Panc1 (cell line): Measurements from ENCODE around the gene CHAC1. TPM values are rescaled to one million over a fixed set of nuclear protein-coding genes. Genes with fewer than 3 reads are reported as not detected.

Experiments used
- ATAC-seq: fragments of 200-7000 bp; cut with Tn5 transposase; 2 replicates; pipeline ENCODE4 v1.9.1; 2020; ENCODE audit warnings: mild to moderate bottlenecking, moderate library complexity
- BruUV-seq: library from RNA; stranded (reverse); fragments of 400-500 nt; replicated peaks from 2 replicates; lab custom pipeline; 2021; lab: Mats Ljungman, UMichigan
- CTCF ChIA-PET: fragments of 300-600 bp; sonication (Branson Sonifier 250); formaldehyde crosslinking; loops from one replicate; lab custom pipeline; 2022; ENCODE audit warnings: antibody characterized with exemption; lab: Charles Lee
- POLR2A ChIA-PET: fragments of 300-600 bp; sonication (Branson Sonifier 250); formaldehyde crosslinking; loops from one replicate; lab custom pipeline; 2022; ENCODE audit warnings: antibody characterized with exemption; lab: Charles Lee
- DNase-seq: peaks from one replicate; pipeline ENCODE4 v3.0.0-alpha.2; 2010; ENCODE audit warnings: low read depth, low spot score
- H3K27ac ChIP-seq: 2 replicates; pipeline ENCODE4 v1.5.1; 2011; ENCODE audit warnings: mild to moderate bottlenecking, low read length, inconsistent platforms
- H3K27me3 ChIP-seq: fragments of 200-500 bp; sonication (Bioruptor generic); 2 replicates; pipeline ENCODE4 v1.6.0; 2014; ENCODE audit warnings: low read length, inconsistent platforms; ENCODE audit not compliant: control insufficient read depth, insufficient read depth
- H3K36me3 ChIP-seq: fragments of 200-500 bp; sonication (Bioruptor generic); 2 replicates; pipeline ENCODE4 v1.5.1; 2014; ENCODE audit warnings: inconsistent platforms, mild to moderate bottlenecking, low read length, moderate library complexity; ENCODE audit not compliant: control insufficient read depth, insufficient read depth
- H3K4me1 ChIP-seq: 2 replicates; pipeline ENCODE4 v1.5.1; 2011; ENCODE audit warnings: inconsistent platforms, mild to moderate bottlenecking, low read length, moderate library complexity; ENCODE audit not compliant: control insufficient read depth, insufficient read depth
- H3K4me3 ChIP-seq, 2 experiments: 2 replicates each; pipeline ENCODE4 v1.5.1; 2011 to 2012; ENCODE audit warnings: low read depth in 2 of 2, low read length in 2 of 2, mild to moderate bottlenecking in 2 of 2, inconsistent platforms in 1 of 2, moderate library complexity in 1 of 2
- H3K9me3 ChIP-seq: fragments of 200-500 bp; sonication (Bioruptor generic); 2 replicates; pipeline ENCODE4 v1.5.1; 2014; ENCODE audit warnings: low read depth, mild to moderate bottlenecking, inconsistent platforms, low read length, moderate library complexity; ENCODE audit not compliant: control insufficient read depth, insufficient read depth
- POLR2AphosphoS5 ChIP-seq: IDR thresholded peaks from 2 replicates; pipeline ENCODE4 v1.6.1; 2012; ENCODE audit warnings: mild to moderate bottlenecking, low read depth, low read length, moderate library complexity
- SIN3A ChIP-seq: IDR thresholded peaks from 2 replicates; pipeline ENCODE4 v1.6.1; 2012; ENCODE audit warnings: low read depth, mild to moderate bottlenecking, low read length, moderate library complexity, borderline replicate concordance; ENCODE audit not compliant: insufficient read depth
- TCF7L2 ChIP-seq: IDR thresholded peaks from 2 replicates; pipeline ENCODE4 v1.6.1; 2011; ENCODE audit warnings: mild to moderate bottlenecking, low read depth, low read length, inconsistent platforms
- in situ Hi-C: cut with HindIII; loops from 2 replicates; pipeline ENCODE4 v1.10.0; 2016; ENCODE audit warnings: low sequenced_read_pairs, low pct_unique_long_range_greater_than_20kb
- intact Hi-C: fragments of 100-400 bp; cut with micrococcal nuclease; formaldehyde crosslinking; loops from one replicate; pipeline ENCODE4 v1.10.0; 2022; ENCODE audit not compliant: unreplicated experiment
- total RNA-seq: library from RNA; stranded (reverse); gene quantifications from one replicate; pipeline ENCODE4 v1.2.1, GENCODE V29; 2021; ENCODE audit not compliant: unreplicated experiment
- TF ChIP-seq, protein P1 (sequence below): fragments of 450-650 bp; IDR thresholded peaks from 2 replicates; pipeline ENCODE4 v1.5.1; 2017; ENCODE audit warnings: mild to moderate bottlenecking
- TF ChIP-seq, protein P2 (sequence below), 2 experiments: IDR thresholded peaks; 2 replicates each; pipeline ENCODE4 v1.6.1; 2011 to 2012; ENCODE audit warnings: low read depth in 2 of 2, control low read depth in 1 of 2, low read length in 1 of 2, mild to moderate bottlenecking in 1 of 2, moderate library complexity in 1 of 2; ENCODE audit not compliant: insufficient read depth in 1 of 2

CHAC1 gene
- total RNA-seq, 1 experiment from 2014 or later, result 15.5 TPM

DNA sequence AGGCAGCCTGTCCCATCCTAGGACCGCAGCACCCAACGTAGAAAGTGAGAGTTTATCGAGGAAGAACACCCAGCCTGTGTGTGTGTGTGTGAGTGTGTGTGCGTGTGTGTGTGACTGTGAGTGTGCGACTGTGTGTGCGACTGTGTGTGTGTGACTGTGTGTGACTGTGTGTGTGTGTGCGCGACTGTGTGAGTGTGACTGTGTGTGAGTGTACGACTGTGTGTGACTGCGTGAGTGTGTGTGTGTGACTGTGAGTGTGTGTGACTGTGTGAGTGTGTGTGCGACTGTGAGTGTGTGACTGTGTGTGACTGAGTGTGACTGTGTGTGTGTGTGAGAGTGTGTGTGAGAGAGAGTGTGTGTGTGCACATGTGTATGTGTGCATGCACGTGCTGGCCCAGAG, 39.3 kb upstream of the CHAC1 start:
- BruUV-seq, result no TSS peak
- H3K27me3 ChIP-seq, result no peaks in the 10 kb centered on the region
- DNase-seq, result no peak
- intact Hi-C loops, result no loop called here
- ChIA-PET CTCF (no interaction called here), POLR2A (no interaction called here)
- no peak overlapping the region for H3K27ac ChIP-seq
- no peak for ATAC-seq
- in situ Hi-C loops, result no loop called here
- no peak overlapping the region for H3K4me3 ChIP-seq
- no peak for TF ChIP-seq SIN3A
- no peak for TF ChIP-seq TCF7L2
- TF ChIP-seq, protein P1, sequence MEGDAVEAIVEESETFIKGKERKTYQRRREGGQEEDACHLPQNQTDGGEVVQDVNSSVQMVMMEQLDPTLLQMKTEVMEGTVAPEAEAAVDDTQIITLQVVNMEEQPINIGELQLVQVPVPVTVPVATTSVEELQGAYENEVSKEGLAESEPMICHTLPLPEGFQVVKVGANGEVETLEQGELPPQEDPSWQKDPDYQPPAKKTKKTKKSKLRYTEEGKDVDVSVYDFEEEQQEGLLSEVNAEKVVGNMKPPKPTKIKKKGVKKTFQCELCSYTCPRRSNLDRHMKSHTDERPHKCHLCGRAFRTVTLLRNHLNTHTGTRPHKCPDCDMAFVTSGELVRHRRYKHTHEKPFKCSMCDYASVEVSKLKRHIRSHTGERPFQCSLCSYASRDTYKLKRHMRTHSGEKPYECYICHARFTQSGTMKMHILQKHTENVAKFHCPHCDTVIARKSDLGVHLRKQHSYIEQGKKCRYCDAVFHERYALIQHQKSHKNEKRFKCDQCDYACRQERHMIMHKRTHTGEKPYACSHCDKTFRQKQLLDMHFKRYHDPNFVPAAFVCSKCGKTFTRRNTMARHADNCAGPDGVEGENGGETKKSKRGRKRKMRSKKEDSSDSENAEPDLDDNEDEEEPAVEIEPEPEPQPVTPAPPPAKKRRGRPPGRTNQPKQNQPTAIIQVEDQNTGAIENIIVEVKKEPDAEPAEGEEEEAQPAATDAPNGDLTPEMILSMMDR, result no peak
- TF ChIP-seq POLR2AphosphoS5, result no peak
- TF ChIP-seq, protein P2, sequence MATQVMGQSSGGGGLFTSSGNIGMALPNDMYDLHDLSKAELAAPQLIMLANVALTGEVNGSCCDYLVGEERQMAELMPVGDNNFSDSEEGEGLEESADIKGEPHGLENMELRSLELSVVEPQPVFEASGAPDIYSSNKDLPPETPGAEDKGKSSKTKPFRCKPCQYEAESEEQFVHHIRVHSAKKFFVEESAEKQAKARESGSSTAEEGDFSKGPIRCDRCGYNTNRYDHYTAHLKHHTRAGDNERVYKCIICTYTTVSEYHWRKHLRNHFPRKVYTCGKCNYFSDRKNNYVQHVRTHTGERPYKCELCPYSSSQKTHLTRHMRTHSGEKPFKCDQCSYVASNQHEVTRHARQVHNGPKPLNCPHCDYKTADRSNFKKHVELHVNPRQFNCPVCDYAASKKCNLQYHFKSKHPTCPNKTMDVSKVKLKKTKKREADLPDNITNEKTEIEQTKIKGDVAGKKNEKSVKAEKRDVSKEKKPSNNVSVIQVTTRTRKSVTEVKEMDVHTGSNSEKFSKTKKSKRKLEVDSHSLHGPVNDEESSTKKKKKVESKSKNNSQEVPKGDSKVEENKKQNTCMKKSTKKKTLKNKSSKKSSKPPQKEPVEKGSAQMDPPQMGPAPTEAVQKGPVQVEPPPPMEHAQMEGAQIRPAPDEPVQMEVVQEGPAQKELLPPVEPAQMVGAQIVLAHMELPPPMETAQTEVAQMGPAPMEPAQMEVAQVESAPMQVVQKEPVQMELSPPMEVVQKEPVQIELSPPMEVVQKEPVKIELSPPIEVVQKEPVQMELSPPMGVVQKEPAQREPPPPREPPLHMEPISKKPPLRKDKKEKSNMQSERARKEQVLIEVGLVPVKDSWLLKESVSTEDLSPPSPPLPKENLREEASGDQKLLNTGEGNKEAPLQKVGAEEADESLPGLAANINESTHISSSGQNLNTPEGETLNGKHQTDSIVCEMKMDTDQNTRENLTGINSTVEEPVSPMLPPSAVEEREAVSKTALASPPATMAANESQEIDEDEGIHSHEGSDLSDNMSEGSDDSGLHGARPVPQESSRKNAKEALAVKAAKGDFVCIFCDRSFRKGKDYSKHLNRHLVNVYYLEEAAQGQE (IDR thresholded peaks at IDR 0.05; ENCODE audit: insufficient read depth in 1 of 2, low read depth in 2 of 2, low read length in 1 of 2), result no peak
- H3K9me3 ChIP-seq, result no peaks in the 10 kb centered on the region
- H3K4me1 ChIP-seq, result no peaks in the 10 kb centered on the region
- H3K36me3 ChIP-seq, result no peaks in the 10 kb centered on the region

DNA sequence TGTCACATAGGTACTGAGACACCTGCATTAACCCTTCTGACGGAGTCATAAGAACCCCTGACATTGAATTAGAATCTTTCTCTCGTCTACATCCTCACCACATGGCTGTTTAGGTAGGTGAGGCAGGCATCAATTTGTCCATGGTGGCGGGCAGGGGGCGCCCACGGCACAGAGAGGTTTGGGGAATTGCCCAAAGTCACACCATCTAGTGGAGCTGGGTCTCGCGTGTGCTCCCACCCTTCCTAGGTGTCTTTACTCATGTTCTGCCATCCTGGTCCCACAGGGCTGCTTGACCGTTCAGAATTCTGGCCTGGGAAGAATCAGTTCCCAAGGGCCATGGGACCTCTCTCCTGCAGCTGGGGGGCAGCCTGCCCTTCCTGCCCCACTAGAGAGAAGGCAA, 38.8 kb upstream of the CHAC1 start:
- DNase-seq, result no peak
- Histone ChIP-seq H3K4me3 (no peak overlapping the region), H3K27ac (no peak overlapping the region), H3K4me1 (no peaks in the 10 kb centered on the region), H3K9me3 (no peaks in the 10 kb centered on the region), H3K36me3 (no peaks in the 10 kb centered on the region), H3K27me3 (no peaks in the 10 kb centered on the region)
- CTCF ChIA-PET, result interaction anchor here (0.6 kb wide), 1 partner anchor 278 kb away, joined by 3 read pairs; no protein-coding TSS in a partner anchor
- POLR2A ChIA-PET, result interaction anchor here (0.6 kb wide), 1 partner anchor 184 kb away, joined by 5 read pairs; no protein-coding TSS in a partner anchor
- TF ChIP-seq, protein P2 (IDR thresholded peaks at IDR 0.05; ENCODE audit: insufficient read depth in 1 of 2, low read depth in 2 of 2, low read length in 1 of 2), result no peak
- TF ChIP-seq SIN3A, result no peak
- no peak for TF ChIP-seq POLR2AphosphoS5
- TF ChIP-seq, protein P1, result no peak
- no peak for TF ChIP-seq TCF7L2
- no peak; the same call in 1 of the 2 replicates for ATAC-seq
- intact Hi-C loops, result no loop called here
- BruUV-seq, result no TSS peak
- in situ Hi-C loops, result no loop called here
